ENCODE measurements around the gene SYCE1L.
A peak's percentile ranks its signal among the peaks of the same experiment; 100 is the strongest.
"Not testable (repeated sequence)": the region's sequence is repeated elsewhere in the genome, so short reads cannot be mapped to it uniquely, and the experiment has no call there.

The SYCE1L gene

DNA sequence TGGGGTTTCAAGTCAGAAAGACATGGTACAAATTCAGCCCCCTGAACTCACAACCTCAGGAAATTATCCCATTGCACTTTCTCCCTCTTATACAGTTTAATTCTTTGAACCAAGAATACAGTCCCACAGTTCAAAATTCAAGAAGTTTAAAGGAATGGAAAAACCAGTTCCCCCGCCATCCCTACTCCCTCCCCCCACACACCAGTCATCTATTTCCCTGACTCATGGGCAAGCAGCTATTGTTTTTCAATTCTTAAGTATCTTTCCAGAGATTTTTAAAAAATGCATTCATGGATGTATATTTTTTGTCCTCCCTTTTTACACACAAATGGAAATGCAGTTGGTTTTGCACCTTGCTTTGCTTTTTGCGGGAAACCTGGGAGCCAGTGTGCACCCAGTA lies 7.3 kb downstream of the SYCE1L start:
- DNase-seq, result no peak

DNA sequence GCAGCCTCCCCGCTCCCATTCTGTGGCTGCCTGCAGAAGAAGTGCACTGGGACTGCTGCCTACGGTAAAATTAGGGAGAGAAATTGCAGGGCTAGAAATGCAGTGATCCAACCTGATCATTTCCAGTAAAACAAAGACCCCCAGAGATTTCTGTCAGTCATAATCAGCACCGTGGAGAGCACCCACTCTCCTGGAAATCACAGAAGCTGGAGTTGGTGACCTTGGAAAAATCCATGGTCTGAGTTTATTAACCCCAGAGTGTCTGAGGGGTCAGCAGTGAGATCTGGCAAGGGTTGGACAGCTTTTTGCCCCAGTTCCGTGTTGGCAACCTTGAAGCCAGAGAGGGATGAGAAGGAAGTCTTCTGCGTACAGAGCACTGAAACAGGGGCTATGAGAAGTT lies 7.8 kb downstream of the SYCE1L start:
- DNase-seq, result no peak

DNA sequence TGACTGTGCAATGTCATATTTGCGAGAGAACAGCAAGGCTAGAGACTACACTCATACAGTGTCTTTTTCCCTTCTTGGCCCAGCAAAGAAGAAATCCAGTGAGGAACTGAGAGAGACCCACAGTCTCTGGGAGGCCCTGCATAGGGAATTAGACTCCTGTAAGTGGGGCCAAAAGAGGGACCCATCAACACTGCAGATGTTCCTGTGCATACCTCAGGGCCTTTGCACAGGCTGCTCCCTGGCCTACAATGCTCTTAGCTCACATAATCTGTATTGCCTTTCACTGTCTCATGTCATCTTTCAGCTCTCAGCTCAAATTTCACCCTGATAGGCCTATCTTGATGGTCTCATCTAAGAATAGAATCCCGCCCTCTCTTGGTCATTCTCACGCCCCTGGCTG lies 9.2 kb downstream of the SYCE1L start:
- no peak for DNase-seq

DNA sequence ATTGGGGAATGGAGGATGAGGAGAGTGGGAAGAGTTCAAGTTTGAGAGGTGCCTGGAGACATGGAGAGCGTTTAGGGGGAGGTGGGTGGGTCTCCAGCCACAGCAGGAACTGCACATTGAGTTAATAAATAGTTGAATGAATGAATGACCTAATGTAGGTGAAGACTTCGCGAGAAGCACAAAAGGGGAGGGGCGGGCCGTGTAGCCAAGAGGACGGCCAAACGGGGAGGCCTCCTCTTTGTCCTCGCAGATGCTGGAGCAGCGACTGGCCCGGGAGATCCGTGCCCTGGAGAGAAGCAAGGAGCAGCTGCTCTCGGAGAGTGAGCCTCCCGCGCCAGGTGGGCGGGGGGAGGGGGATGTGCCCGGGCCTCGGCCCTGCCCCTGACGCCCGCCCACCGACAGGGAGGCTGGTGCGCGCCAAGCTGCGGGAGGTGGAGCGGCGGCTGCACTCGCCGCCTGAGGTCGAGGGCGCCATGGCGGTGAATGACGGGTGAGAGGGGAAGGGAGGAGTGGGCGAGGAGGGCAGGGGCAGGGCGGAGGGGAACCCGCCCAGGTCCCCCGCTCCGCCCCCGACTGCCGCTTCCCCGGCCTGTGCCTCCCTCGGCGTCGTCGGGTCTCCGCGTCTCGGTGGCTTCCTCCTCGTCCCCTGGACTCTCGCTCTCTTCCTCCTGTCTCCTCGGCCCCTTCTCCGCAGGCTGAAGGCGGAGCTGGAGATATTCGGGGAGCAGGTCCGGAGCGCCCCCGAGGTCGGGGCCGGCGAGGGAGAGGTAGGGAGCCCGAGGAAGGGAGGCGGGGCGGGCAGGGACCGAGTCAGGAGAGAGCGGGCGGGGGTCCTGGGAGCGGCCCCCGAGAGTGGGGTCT lies 12.9 kb downstream of the SYCE1L start:
- DNase-seq, result peak; percentile 70 to 80

DNA sequence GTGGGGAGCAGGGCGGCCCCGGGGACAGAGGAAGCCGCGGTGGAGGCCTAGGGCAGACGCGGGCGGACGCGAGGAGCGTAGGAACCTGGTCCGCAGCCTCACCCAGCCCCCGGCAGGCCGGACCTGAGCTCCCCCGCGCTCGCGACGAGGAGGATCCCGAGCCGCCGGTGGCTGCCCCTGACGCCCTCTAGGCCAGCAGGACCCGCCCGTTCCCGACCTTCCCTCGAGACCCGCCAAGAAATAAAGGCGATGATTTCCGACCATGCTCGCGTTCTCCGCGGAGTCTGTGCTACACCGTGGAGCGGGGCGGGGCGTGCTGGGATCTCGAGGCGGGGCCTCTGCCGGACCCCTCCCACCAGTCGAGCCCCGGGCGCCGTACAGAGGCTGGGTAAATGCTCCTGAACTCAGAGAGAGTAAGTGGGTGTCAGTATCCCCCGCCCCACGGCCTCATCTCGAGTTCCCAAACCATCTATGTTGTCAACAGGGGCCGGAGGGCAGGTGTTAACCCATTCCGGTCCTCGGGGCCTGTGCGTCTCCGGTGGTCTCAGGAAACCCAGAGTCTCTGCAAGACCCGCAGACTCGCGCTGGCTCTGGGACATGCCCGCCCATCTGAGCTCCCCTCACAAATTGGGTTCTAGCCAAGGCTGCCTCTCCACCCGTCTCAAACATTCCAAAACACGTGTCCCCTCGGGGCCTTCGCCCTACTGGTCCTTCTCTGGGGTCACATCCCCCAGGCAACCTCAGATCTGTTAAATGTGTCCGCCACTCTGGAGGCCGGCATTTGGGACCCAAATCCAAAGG lies 13.7 kb downstream of the SYCE1L start:
- DNase-seq, result peak; percentile 75 to 81

DNA sequence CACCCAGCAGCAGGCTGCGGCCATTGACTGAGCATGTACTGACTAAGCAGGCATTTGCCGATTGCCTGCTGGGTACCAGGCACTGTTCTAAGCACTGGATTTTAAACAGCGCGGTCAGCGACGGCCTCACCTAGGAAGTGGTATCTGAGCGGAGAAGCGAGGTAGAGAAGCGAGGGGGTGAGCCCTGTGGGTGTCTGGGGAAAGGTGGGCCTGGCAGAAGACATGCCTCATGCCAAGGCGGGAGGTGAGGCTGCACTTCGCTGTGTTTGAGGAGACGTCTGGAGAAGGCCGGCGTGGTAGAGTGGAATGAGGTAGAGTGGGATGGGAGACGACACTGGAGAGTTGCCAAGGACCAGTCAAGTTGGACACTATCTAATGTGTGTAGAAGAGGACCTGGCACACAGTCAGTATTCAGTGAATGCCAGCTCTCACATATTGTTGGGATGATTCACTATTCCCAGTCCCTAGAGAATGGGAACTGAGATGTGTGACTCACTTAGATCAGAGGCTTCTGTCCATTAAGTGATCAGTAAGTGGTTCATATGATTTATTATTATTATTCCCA lies 14.4 kb downstream of the SYCE1L start:
- DNase-seq, result no peak

DNA sequence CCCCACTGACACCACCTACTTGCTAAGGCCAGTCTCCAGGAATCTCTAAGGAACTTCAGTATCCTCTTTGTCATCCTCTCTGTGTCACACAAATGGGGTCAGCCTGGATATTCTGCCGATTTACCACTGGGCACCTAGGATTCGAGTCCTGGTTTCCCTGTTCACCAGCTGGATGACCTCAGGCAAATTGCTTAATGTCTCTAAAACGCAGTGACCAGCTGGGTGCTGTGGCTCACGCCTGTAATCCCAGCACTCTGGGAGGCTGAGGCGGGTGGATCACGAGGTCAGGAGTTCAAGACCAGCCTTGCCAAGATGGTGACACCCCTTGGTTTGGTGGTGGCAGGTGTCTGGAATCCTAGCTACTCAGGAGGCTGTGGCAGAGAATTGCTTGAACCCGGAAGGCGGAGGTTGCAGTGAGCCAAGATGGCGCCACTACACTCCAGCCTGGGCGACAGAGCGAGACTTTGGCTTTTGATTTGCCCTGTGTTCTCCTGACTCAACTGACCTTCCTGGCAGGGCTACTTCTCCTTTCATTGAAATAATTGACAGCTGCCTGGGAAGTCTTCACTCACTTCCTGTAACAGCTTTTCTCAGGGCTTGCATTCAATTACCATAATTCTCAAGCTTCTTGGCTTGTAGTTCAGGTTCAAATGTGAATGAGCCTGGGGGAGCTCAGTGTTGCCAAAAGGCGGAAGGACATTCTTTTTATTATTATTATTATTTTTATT lies 15.4 kb downstream of the SYCE1L start:
- no peak for DNase-seq

DNA sequence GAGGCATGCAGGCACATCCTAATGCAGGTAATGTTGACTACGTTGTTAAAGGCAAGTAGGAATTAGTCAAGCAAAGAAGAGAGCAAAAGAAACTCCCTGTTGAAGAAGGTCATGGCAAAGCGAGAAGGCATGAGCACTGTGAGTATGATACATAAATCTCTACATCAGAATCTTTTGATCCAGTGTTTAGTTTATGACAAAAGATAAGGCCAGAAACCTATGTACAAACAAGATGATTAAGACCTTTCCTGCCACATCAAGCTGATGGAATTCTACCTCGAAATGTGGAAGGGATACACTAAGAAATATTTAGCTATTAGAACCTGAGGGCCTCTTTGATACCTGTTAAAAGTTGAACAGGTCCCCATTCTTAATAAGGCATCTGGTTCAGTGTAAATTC lies 20.2 kb downstream of the SYCE1L start:
- no peak for DNase-seq

DNA sequence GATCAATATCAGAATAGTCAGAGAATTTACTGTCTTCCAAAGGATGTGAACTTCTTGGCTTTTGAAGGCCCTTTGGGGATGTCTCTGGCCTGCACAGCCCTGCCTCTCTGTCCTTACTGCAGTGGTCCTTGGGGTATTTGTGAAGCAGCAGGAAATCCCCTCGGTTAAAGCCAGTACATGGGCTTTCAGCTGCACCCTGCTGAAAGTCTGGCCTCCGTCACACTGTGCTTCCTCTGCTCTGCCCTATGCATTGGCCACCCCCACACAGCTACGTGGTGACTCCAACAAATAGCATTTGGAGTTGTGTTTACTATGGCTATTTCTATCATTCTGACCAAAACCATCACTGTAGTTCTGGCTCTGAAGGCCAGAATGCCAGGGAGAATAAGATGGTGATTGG lies 21.2 kb downstream of the SYCE1L start:
- no peak for DNase-seq

DNA sequence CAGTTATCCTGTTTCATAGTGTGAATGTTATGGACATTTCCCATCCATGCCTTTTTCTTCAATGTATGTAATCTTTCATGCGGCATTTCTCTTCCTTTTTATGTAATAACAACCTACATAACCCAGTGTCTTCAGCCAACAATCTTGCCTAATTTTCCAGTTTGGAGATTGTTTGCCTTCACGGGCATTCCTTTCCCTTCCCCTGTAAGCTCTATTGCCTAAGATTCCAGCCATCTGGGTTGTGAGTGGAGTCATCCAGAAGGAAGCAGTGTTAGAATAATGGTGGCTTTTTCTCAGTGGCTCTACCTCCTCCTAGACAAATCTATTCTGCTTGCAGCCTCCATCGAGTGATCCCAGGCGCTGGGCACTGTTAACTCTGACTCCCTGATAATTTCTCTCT lies 22.3 kb downstream of the SYCE1L start:
- no peak for DNase-seq

DNA sequence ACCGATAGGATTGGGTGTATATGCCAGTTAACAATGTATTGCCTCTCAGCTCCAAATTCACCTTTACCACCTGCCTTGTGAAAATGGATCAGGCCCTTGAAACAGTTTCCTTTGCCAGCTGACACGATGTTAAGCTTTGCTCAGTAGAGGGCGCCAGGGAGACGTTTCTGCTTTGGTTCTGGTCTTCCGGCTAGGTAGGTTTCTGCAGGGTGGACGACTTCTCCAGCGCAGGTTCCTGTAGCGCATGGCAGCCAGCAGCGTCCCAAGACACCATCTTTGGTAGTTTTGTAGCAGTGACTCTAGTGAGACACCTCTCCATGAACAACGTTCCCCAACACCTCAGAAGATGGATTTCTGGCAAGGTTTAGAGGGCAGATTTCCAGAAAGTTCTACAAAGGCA lies 24.0 kb downstream of the SYCE1L start:
- DNase-seq, result peak in 1 of 2 donors; percentile 37

DNA sequence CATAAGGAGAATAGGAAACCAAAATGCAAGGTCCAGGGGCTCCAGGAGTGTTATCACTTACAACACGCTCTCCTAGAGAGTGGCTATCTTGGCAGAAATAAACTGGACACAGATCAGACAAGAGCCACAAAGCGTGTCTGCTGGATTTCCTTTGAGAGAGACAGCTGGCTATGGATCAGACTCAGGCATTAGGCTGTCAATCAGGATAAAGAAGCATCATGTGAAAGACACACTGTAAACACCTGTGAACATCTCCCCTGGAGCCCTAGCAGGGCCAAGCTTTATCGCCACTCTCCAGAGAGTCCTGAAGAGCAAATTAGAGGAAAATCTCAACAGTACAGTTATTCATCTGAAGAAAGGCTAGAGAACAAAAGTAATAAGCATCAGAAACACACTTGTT lies 26.0 kb downstream of the SYCE1L start:
- DNase-seq, result no peak

DNA sequence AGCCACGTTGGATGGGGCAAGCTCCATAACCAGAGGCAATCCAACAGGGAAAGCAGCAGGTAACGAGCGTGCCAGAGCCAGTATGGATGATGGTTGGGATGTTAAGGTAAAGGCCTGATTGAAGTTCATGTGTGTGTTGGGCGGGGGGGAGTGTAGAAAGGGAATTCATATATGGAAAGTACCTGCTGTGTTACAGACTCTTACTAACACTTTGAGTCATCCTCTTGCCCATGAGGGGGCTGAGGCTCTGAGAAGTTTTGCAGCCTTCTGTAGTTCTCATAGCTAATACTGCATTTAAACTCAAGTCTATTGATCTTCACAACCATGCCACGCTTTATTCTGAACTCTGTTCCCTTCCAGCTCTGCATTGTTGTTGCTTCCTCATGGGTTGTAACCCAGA lies 28.5 kb downstream of the SYCE1L start:
- no peak for DNase-seq

DNA sequence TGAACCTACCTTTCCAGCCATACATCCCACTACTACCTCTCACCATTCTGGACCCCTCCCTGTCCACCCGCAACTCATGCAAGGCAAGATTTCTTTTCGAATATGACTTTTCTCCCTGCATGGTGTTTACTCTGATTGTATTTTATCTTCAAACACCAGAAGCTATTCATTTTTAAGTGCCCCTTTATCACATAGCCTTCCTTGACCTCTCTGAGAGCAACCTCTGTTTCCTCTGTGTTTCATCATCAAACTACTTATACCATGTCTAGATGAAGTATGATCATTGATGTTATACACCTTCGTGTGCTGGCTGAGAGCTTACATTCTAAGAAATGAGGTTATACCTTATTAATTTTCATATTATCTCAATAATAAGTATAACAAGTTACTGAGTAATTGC lies 31.8 kb downstream of the SYCE1L start:
- DNase-seq, result no peak

DNA sequence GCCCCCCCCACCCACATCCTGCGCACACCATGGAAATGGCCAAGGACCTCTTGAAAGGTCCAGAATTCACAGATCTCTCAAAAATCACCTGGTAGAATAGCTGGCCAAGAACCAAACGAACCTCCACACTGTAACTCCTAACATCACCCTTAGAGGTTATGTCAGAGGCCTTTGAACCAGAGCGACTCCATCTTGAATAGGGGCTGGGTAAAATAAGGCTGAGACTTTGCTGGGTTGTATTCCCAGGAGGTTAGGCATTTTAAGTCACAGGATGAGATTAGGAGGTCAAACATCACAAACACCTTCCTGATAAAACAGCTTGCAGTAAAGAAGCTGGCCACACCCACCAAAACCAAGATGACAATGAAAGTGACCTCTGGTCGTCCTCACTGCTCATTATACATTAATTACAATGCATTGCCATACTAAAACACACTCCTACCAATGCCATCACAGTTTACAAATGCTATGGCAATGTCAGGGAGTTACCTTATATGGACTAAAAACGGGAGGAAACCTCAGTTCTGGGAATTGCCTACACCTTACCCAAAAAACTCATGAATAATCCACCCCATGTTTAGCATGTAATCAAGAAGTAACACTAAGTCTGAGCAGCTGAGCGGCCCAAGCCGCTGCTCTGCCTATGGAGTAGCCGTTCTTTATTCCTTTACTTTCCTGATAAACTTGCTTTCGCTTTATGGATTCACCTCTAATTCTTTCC lies 34.8 kb downstream of the SYCE1L start:
- no peak for DNase-seq

DNA sequence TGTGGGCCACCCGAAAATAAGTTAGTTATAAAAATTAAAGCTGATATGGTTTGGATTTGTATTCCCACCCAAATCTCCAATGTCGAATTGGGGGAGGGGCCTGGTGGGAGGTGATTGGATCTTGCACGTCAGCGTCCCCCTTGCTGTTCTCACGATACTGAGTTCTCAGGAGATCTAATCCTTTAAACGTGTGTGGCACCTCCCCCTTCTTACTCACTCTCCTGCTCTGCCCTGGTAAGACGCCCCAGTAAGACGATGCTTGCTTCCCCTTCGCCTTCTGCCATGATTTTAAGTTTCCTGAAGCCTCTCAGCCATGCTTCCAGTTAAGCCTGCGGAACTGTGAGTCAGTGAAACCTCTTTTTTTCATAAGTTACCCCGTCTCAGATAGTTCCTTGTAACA lies 35.4 kb downstream of the SYCE1L start:
- DNase-seq, result no peak

DNA sequence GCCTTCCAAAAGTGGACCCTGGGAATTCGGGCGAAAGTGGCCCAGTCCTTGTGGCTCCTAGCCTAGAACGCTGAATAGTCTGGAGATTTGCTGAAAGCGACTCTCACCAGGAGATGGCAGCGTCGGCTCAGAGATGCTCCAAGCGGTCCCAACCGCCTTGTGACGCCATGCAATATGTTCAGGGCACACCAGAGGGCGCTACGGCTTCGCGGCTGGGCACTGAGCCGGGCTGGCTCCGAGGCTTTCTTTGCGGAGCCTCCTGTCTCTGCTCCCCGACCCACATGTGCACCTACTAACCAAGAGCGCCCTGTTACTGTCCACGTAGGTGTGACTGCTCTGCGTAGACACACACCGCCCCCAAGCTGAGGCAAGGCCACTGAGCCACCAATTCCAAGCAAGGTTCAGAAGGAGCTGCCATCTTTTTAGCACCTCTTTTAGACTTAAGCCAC lies 36.9 kb downstream of the SYCE1L start:
- DNase-seq, result peak; percentile 91

DNA sequence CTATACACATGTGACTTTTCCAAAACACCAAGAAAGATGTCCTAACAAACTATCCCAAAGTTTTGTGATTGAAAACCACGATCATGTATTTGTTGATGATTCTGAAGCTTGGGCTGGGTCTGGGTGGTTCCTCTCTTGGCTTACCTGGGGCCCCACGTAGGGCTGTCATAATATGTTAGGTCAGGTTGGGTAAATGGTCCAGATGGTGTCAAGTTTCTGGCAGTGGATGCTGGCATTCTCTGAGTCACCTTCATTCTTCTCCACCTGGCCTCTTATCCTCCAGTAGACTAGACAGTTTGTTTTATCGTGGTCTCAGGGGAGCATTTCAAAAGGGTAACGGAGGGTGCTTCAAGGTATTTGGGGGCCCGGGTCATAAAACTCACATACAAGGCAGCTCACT lies 39.4 kb downstream of the SYCE1L start:
- DNase-seq, result no peak

DNA sequence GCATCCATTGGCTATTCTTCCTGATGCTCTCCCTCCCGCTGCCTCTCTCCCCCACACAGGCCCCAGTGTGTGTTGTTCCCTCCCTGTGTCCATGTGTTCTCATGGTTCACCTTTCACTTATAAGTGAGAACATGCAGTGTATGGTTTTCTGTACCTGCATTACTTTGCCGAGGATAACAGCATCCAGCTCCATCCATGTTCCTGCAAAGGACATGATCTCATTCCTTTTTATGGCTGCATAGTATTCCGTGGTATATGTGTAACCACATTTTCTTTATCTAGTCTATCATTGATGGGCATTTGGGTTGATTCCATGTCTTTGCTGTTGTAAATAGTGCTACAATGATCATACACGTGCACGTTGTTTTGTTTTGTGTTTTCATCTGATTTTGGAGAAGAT lies 43.3 kb downstream of the SYCE1L start:
- DNase-seq, result not testable (repeated sequence)

DNA sequence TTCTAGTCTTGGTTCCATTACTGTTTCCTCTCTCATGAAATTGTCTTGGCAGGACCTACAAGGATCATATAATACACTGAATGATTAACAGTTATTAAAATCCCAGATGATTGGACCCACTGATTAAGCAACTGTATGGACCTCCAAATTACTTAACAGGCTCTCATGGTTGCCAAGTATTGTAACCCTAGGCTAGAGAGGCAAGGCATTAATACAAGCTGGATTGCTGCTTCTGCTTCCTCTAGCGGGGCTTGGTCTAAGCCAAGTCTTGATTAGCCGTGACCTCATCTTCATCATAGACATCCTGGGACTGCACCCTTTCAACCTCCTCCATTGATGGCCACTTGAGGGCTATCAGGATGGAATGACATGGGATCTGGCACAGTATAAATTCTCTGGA lies 46.9 kb downstream of the SYCE1L start:
- DNase-seq, result no peak

DNA sequence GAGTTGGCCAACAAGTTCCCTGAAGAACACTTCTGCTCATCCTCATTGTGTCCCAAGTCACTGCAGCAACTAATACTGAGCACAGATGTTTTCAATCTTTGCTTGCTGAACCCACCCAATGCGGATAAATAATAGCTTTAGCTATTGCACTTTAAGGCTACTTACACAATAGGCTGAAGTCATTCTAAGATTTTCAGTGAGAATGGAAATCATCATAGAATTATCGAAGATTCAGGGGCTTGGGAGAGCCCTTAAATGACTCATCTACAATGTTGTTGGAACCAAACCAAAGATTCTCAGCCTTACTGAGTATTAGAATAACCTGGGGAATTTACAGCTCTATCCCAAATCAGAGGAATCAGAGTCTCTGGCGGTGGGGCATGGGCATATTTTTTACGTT lies 51.2 kb downstream of the SYCE1L start:
- DNase-seq, result no peak

Data from stimulated activated CD4-positive, alpha-beta T cell treated with anti-CD3 and anti-CD28 coated beads, Interleukin-2, amount 100 ng/mL, for 24 hours (primary cell).